Panc1 (cell line): ENCODE results near the gene SUGCT.

Experiments used
- CTCF ChIP-seq: fragments of 450-650 bp; IDR thresholded peaks from 2 replicates; pipeline ENCODE4 v1.5.1; 2017; ENCODE audit warnings: mild to moderate bottlenecking
- POLR2AphosphoS5 ChIP-seq: IDR thresholded peaks from 2 replicates; pipeline ENCODE4 v1.6.1; 2012; ENCODE audit warnings: mild to moderate bottlenecking, low read depth, low read length, moderate library complexity
- TCF7L2 ChIP-seq: IDR thresholded peaks from 2 replicates; pipeline ENCODE4 v1.6.1; 2011; ENCODE audit warnings: mild to moderate bottlenecking, low read depth, low read length, inconsistent platforms

- TF ChIP-seq CTCF = no peak
- TF ChIP-seq POLR2AphosphoS5 = no peak
- TF ChIP-seq TCF7L2 = no peak
Observed at GRCh38 chr7:40133561-40134427, 1.0 kb upstream of the SUGCT start.
